GM21526 (cell line): ENCODE data around the gene ACADVL.
"Not testable (repeated sequence)": the region's sequence is repeated elsewhere in the genome, so short reads cannot be mapped to it uniquely, and the experiment has no call there.

Source experiments
- ATAC-seq: cut with Tn5 transposase; IDR thresholded peaks from one replicate; pipeline ENCODE4 v1.9.1; 2021; ENCODE audit warnings: moderate library complexity; ENCODE audit not compliant: unreplicated experiment, low FRiP score

Gene ACADVL

GRCh38 chr17:7233701-7234082 is 14.0 kb downstream of the ACADVL start:
- no peak for ATAC-seq

- ATAC-seq = peak; percentile 42
Observed at GRCh38 chr17:7234083-7234951, 14.6 kb downstream of the ACADVL start, which contains the start of gene DVL2. Gene DVL2, minus strand, starts transcription at chr17:7234517. Its CDS starts 255 bp downstream, at chr17:7234262.

DNA sequence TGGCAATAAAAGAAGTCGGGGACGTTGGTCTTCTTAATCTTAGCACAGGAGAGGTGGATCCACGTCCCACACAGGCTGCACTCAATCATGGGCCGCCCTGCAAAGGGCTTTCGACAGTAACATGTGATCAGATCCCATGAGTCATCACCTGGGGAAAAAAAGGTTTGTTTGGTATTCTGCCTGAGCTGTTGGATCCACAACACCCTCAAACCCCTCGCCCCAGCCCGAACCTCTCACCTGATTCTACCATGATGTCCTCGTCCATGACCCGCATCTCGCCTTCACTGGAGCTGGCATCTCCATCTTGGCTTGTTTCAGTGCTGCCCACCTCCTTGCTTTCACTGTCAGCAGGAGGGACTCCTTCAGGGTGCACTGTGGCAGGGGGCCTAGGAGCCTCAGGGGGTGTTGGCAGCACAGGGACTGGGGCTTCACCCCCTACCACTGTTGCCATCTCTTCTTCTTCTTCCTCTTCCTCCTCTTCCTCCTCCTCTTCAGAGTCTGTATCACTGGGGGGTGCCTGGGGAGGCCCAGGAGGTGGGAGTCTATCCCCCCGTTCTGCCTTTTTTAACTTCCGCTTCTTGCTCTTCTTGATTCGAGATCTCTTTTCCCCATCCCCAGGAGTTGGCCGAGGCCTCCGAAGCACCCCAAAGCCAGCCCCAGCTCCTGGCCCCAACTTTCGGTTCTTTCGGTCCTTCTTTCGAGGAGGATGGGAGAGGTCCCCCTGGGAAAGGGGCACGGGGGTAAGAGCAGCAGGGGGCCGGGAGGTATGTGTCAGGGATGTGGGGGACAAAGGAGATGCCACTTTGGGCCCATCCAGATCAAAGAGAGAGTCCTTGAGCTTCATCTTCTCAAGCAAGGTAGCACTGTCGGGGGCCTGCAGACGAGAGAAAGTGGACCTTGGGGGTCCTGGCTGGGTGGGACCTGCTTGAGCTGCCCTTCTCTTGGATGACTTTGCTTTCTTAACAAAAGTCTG is 16.2 kb downstream of the ACADVL start:
- no peak for ATAC-seq

- no peak for ATAC-seq
Observed at GRCh38 chr17:7236808-7237207, 17.1 kb downstream of the ACADVL start.

GRCh38 chr17:7237266-7237760 is 17.6 kb downstream of the ACADVL start:
- ATAC-seq = no peak

DNA sequence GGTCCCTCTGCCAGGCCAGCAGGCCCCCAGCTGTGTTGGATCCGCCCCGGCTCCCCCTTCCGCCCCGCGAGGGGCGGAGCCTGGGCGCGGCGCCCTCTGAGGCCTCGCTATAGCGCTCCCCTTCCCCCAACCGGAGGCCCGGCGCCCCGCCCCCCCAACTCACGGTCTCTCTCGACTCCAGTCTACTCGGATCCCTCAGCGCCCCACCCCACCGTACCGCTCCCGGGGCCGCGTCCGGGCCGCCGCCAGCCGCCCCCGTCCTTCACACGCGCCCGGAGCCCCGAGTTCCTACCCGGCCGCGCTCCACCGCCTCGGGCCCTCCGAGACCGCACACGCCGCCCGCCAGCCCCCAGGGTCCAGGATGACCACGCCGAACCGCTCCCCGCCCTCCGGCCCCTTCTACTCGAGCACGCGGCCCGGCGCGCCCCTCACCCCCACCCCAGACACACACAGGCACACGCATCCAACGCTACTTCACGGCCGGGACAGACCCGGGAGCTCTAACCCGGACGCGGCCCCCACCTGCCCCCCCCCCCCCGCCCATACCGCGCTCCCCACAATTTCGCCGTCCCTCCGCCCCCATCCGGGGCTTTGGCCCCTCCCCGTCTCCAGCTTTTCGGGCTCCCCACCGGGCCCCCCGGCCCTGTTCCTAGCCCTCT is 18.2 kb downstream of the ACADVL start:
- ATAC-seq = no peak

DNA sequence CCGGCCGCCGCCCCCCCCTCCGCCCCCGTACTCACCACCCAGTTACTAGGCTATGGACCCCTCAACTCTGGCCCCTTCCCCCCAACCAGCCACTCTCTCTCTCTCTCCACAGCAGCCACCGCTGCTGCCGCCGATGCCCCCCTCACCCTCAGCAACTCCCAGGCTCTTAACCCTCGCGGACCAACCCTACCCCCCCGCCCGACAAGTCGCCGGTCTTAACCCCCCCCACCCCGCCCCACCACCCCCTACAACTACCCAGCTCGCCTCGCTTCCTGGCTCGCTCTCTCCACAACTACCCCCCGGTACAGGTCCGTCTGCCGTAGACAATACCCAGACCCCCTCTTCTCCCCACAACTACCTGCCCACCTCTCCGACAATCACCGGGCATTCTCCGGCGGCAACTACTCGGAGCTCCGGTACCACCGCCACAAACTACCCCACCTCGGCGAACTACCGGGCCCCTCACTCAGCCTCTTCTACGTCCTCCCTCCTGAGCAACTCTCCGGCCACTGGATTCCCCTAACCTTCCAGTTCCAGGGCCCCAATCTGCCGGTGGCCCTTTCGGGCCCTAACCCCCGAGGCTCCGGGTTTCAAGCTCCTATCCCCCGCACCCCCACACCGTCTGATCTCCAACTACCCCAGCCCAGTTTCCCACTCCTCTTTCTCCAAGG is 18.8 kb downstream of the ACADVL start:
- ATAC-seq = no peak

DNA sequence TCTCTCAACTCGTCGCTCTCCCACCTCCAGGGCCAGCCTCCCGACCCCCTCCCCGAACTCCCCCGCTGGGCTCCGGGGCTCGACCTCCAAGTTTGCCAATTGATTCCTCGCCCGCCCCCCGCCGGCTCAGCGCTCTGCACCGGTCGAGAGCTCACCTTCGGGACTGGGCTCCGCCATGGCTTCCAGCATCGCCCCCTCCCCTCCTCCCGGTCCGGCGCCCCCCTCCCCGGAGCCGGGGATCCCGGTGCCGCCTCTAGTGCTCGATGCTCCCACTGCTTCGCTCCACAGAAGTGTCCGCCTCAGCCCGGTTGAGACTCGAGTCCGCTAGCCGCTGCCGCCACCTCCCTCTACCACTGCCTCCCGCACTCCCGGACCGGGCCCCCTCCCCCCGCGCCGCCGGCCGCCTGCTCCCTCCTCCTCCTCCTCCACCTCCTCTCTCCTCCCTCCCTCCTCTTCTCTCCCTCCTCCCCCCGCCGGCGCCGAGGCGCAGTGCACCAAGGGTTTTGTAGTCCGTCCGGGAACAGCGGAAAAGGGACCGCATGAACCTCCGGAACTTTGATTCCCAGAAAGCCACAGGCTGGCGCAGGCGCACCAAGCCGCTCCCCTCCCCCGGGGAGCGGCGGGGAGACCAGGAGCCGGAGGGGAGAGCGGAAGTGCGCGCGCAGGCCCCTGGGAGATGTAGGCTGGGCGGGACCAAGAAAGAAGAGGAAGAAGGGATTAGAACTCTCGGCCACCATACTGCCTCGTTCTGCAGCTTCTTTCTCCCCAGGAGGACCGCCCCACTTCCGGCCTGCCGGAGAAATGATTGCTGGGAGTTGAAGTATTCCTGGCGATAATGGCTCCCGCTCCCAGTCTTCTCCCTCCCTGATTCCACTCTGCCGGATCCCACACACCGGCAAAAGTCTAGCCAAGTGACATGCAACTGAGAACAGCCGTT is 19.6 kb downstream of the ACADVL start, which contains the start of gene PHF23:
Gene PHF23, minus strand, starts transcription at position 367 of the 937 bp plus-strand sequence. Its CDS starts 178 bp downstream, at position 189.
- ATAC-seq = peak; percentile 46

DNA sequence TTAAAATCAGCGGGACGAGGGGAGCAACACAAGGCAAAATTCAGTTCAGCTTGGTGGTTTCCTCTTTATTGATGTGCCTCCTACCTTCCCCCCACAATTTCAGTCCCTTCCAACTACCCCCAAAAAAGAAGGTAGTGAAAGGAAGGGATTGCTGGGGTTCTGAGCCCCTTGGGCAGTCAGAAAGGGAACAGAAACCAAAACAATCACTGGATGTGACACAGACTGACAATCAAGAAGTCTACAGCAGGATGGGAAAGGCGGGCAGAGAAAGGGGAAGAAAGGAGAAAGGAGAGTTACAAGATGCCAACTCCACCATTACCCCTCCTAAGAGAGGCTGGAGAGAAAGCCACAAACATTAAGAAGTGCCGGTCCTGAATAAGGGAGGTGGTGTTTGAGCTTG is 20.6 kb downstream of the ACADVL start:
- no peak for ATAC-seq

DNA sequence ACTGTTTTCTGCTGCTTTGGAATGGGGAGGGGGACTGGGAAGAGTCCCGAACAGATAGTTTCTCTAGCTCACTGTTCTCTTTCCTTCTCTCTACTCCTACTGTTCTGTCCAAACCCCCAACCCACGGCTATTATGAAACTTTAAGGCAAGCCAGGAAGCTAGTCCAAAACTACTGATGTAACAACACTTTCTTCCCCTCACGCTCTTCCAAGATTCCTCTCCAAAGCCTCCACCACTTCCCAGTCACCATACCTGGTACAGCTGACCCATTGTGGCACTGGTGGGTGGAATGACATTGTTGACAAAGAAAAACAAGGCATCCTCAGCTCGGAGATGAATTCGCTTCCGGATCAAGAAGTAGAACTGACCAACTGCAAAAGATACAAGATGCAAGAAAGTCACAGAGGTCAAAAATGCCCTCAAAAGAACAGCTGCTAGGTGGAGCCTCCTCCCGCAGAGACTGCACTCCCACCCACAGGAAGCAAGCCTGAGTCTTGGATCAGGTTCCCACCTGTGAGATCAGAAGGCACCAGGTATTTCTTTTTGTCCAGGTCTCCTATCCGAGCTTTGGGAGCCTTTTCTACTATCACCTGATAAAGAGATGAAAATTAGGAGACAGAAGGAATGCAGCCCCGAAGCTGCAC is 21.5 kb downstream of the ACADVL start:
- ATAC-seq = no peak

DNA sequence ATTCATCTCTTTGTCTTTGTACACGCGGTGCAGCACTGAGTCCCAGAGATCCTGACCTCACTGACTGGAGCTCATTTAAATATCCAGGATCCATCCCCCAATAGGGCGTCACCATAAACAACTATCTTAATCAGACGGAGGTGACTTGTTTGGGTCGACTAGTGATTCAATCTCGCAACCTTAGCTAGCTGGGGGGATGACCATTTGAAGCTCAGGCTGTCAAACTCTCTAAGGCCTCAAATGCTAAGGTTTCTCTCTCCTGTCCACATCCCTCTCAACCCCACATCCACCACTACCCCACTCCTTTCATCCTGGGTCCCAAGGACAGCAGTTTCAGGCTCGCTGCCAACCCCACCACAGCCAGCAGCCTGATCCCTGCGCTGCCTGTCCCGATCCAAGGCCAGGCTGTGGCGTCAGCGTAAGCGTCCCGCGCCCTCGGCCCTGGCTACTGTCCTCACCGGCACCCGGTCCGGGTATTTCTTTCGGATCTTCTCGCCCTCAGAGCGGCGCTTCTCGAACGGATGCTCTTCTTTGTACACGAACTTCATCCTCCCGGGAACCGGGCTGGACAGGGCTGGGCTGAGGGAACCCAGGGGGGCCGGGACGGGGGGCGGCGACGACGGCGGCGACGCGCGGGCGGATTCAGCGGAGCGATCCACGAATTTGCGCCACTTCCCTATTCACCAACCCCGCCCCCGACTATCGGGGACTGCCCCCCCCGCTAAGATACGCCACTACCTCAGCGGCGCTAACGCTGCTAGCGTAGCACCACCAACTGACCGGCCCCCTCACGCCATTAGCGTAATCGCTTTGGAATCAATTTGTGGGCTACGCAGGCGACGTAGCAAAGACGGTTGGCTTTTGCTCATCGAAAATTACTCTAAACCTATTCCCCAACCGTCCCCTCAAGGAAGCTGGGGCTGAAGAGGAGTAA is 22.3 kb downstream of the ACADVL start, which contains the start of gene GABARAP:
Gene GABARAP, minus strand, starts transcription at position 667 of the 934 bp plus-strand sequence. Its CDS starts 119 bp downstream, at position 548.
- ATAC-seq = peak; percentile 30

- peak; percentile 40 for ATAC-seq
Observed at GRCh38 chr17:7242717-7243452, 23.1 kb downstream of the ACADVL start.

DNA sequence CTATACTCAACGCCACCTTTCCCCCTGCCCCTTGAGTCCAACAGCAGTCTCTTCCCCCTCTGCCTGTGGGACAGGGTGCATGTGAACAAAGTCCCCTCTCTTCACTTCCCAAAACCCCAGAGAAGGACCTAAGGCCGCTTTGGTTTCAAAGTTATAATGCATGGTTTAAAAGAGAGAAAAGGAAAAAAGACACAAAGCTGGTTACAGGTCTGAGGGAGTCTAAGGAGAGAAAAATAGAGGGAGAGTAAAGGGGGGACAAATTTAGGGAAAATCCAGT is 23.7 kb downstream of the ACADVL start:
- ATAC-seq = no peak

DNA sequence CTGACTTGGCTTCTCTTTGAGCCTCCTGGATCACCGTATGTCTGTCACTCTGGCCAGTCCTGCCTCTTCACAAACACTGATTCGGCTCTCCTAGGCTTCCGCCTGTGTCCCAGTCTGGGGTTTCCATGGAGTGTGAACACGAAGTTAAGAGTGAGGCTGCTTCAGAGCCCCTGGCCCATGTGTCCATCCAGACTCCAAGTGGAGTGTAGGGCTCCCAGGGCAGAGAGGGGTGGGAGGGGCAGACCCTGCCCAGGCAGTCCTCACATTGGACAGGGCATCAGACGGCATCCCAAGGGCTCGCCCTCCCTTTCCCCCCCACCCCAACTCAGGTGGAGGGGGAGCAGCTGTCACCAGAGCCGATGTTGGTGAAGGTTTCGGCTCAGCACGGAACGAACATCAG is 24.1 kb downstream of the ACADVL start:
- ATAC-seq = not testable (repeated sequence)

- ATAC-seq = no peak
Observed at GRCh38 chr17:7246779-7247178, 27.0 kb downstream of the ACADVL start.

DNA sequence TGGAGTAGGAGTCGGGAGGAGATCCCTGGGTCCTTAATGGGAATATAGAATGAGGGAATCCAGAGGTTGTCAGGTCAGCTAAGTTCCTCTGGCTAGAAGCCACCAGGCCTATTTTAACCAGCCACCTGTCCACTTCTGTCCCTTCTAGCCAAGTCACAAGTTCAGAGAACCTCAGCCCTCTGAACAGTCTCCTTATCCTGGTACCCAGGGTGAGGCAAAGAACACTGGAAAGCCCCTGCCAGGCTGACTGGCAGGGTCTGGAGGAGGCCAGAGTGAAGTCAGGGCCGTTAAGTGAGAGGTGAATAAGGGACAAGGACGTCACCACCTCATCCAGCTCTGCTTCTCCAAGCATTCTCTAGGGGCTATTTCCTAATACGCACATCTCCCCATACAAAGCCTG is 29.1 kb downstream of the ACADVL start:
- ATAC-seq = no peak

DNA sequence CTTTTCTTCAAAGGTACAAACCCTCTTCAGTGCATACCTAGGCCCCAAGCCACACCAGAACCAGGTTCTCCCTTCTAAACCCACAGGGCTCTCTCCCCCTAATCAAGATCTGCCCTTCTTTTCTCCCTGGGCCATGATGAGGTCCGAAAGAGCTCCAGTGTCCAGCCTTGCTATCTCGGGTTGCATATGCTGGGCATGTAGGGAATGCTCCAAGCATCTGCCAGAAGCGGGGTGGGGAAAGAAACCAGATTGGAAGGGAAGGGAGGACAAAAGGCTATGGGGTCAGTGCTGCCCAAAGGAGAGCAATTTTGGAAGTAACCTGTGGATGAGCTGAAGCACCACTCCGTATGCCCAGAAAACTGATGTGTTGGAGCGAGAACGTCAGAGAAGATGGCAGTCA is 29.5 kb downstream of the ACADVL start:
- ATAC-seq = no peak
